Kidney (tissue), 14 donors: ENCODE data around the gene RASAL3. TPM values are rescaled to one million over a fixed set of nuclear protein-coding genes. Genes with fewer than 3 reads are reported as not detected.
A peak's percentile ranks its signal among the peaks of the same experiment; 100 is the strongest.

Experiments used
- DNase-seq, 5 donors: peaks; one replicate each; pipeline ENCODE4 v3.0.0-alpha.2; 2013 to 2020
- FAIRE-seq: peaks from 2 replicates; lab custom pipeline; 2012; peaks lifted over from hg19 to GRCh38; lab: Jason Lieb, UNC
- H3K27ac ChIP-seq, 2 donors: one replicate each; pipeline ENCODE4 v1.7.0; 2013; ENCODE audit warnings: low read depth in 2 of 2, low read length in 2 of 2, inconsistent platforms in 1 of 2
- H3K27me3 ChIP-seq: one replicate; pipeline ENCODE4 v1.7.1; 2013; ENCODE audit warnings: low read length, inconsistent platforms; ENCODE audit not compliant: control insufficient read depth, insufficient read depth
- H3K36me3 ChIP-seq, 3 donors: one replicate each; pipeline versions ENCODE4 v1.7.0 to v1.7.1; 2013; ENCODE audit warnings: low read length in 3 of 3, control low read depth in 1 of 3, inconsistent platforms in 1 of 3; ENCODE audit not compliant: insufficient read depth in 3 of 3, control insufficient read depth in 2 of 3
- H3K4me1 ChIP-seq, 3 donors: one replicate each; pipeline versions ENCODE4 v1.7.0 to v1.7.1; 2013; ENCODE audit warnings: low read length in 3 of 3, inconsistent platforms in 1 of 3, low read depth in 1 of 3; ENCODE audit not compliant: control insufficient read depth in 2 of 3, insufficient read depth in 2 of 3
- H3K4me3 ChIP-seq, 3 donors: one replicate each; pipeline versions ENCODE4 v1.7.0 to v1.8.1; 2013; ENCODE audit warnings: low read length in 3 of 3, control low read depth in 1 of 3, inconsistent platforms in 1 of 3
- H3K9ac ChIP-seq, 3 donors: one replicate each; pipeline versions ENCODE4 v1.7.0 to v1.7.1; 2013; ENCODE audit warnings: low read length in 3 of 3, control low read depth in 1 of 3, inconsistent platforms in 1 of 3
- H3K9me3 ChIP-seq, 3 donors: one replicate each; pipeline versions ENCODE4 v1.7.0 to v1.7.1; 2013; ENCODE audit warnings: low read length in 3 of 3, control low read depth in 1 of 3, inconsistent platforms in 1 of 3; ENCODE audit not compliant: control insufficient read depth in 2 of 3, insufficient read depth in 1 of 3
- intact Hi-C: fragments of 100-400 bp; cut with DNase I; formaldehyde crosslinking; loops from one replicate; pipeline ENCODE4 v1.11.1; 2022
- polyA plus RNA-seq: library from polyadenylated mRNA; stranded (reverse); fragments of 350-450 nt; fragmentation: Illumina TruSeq; extraction: RNeasy Lipid Tissue Mini Kit (QIAGEN cat#74804); gene quantifications from one replicate; pipeline ENCODE4 v1.2.3, GENCODE V29; 2014; ENCODE audit warnings: low read depth, low replicate concordance; ENCODE audit not compliant: insufficient read depth
- total RNA-seq: library from RNA; stranded (reverse); fragmentation: NEBNext Ultra II Directional; extraction: Animal tissue kit (Norgen Biotek cat#: 25700); gene quantifications from one replicate; pipeline ENCODE4 v1.2.1, GENCODE V29; 2021
- TF ChIP-seq, protein P1 (sequence below): IDR thresholded peaks from 3 replicates; pipeline ENCODE4 v1.5.1; 2012; ENCODE audit warnings: mild to moderate bottlenecking, moderate library complexity, borderline replicate concordance; ENCODE audit not compliant: insufficient read depth; ENCODE audit errors: extremely low read depth
- donor health status: control.
- donor health status: control.
- donor health status: control.
- donor health status: control.
- donor health status: control.
- donor health status: DM: yes; HTN: yes; CAD: no.
- donor health status: Normal renal cell carcinoma (clear cell type).

RASAL3 gene
- total and polyA plus RNA-seq, 2 donors from 2014 or later: 1.5 to 12.1 TPM

DNA sequence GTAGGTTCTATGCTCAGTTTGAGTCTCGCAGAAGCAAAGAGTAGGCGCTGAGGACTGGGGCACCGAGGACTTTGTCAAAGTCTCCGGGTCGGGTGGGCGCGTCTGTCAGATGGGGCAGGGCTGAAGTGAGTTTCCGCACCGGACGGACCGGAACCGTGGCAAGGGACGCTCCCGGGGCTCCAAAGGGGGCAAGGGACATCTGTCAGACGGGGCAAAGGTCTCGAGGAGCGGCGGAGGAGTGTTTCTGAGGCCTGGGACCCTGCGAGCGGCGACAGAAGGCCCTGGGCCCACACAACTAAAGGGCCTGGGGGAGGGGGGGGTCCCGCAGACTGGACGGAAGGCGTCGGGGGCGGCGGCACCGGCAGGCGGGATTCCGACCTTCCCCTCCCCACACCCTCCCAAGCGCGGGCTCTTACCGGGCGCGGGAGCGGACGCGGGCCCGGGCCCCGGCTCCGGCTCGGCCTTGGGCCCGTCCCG is 32.3 kb downstream of the RASAL3 start:
- no peak for FAIRE-seq
- TF ChIP-seq, protein P1, sequence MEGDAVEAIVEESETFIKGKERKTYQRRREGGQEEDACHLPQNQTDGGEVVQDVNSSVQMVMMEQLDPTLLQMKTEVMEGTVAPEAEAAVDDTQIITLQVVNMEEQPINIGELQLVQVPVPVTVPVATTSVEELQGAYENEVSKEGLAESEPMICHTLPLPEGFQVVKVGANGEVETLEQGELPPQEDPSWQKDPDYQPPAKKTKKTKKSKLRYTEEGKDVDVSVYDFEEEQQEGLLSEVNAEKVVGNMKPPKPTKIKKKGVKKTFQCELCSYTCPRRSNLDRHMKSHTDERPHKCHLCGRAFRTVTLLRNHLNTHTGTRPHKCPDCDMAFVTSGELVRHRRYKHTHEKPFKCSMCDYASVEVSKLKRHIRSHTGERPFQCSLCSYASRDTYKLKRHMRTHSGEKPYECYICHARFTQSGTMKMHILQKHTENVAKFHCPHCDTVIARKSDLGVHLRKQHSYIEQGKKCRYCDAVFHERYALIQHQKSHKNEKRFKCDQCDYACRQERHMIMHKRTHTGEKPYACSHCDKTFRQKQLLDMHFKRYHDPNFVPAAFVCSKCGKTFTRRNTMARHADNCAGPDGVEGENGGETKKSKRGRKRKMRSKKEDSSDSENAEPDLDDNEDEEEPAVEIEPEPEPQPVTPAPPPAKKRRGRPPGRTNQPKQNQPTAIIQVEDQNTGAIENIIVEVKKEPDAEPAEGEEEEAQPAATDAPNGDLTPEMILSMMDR: no peak

DNA sequence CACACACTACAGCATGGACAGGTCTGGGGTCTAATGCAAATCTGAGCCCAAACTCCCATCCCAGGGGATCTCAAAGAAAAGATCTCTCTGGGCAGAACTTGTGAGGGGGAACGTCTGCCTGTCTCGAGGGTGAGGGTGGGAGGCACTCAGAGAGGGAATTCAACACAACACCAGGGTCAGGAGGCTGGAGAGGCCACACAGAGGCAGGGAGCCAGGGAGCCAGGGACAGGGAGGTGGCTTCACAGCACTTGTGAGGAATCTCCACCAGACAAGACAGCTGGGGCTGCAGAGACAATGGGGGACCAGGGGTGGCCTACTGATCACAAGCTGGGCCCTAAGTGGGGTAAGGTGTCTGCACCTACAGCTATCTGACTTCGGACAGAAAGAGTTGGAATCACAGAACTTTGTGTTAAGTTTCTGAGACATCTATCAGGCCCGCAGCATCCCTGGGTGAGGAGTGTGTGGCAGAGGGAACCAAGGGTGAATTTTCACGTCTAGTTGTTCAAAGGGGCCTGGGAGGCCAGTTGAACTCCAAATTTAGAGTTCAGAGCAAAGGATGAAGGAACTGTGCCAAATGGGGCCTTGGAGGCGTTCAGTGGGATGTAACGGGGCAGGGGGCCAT is 32.8 kb downstream of the RASAL3 start:
- Histone ChIP-seq H3K4me1 (peaks cover 0 to 16% (median 5%) of the 10 kb centered on the region in 3 donors), H3K36me3 (peaks cover 0 to 10% (median 2%) of the 10 kb centered on the region in 3 donors), H3K9ac (peak overlapping the region; percentile 2 to 73 (median 55)), H3K9me3 (no peaks in the 10 kb centered on the region), H3K27me3 (no peaks in the 10 kb centered on the region), H3K27ac (no peak overlapping the region), H3K4me3 (peak overlapping the region; percentile 56 to 85 (median 78))
- intact Hi-C loops: no loop called here
- TF ChIP-seq, protein P1: no peak
- FAIRE-seq (no peak), DNase-seq (peak in 1 of 5 donors; percentile 44)

More for the DNA sequence above, 32.3 kb downstream of the RASAL3 start:
- H3K27ac ChIP-seq: no peak overlapping the region
- peak overlapping the region; percentile 2 to 73 (median 55) for H3K9ac ChIP-seq
- H3K4me3 ChIP-seq: peak overlapping the region; percentile 56 to 85 (median 78)
- peaks cover 0 to 5% (median 0%) of the 10 kb centered on the region in 3 donors for H3K36me3 ChIP-seq
- H3K4me1 ChIP-seq: peaks cover 0 to 16% (median 5%) of the 10 kb centered on the region in 3 donors
- H3K27me3 ChIP-seq: no peaks in the 10 kb centered on the region
- no peaks in the 10 kb centered on the region for H3K9me3 ChIP-seq
- intact Hi-C loops: no loop called here
- DNase-seq: peak in 1 of 5 donors; percentile 23

DNA sequence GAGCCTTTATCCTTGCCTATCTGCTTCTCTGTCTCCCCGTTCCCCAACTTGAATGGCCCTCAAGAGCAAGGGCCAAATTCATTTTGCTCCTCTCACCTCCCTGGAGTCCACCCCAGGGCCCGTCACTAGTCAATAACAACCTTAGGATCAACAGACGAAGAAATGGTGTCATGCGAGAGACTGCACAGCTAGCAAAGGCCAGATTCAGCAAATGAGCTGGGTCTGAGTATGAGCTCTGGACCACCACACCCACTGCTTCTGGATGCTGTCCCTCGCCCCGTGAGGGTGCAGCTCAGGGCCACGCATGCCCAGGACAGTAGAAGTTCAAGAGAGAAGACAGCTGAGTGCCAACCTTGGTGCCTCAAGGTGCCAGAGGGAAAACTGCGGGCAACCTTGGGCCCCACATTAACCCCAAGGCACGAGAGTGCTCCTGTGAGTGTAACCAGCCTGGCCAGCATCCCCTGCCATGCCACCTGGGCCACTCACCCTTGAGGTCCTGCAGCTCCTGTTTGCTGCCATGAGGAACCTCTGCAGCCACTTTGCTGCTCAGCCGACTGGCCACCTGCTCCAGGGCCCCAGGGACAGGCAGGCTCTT is 33.7 kb downstream of the RASAL3 start:
- Histone ChIP-seq H3K4me3 (no peak overlapping the region), H3K9me3 (no peaks in the 10 kb centered on the region), H3K4me1 (peaks cover 0 to 16% (median 5%) of the 10 kb centered on the region in 3 donors), H3K36me3 (peaks cover 0 to 15% (median 6%) of the 10 kb centered on the region in 3 donors), H3K27ac (no peak overlapping the region), H3K9ac (no peak overlapping the region), H3K27me3 (no peaks in the 10 kb centered on the region)
- FAIRE-seq (no peak), DNase-seq (peak in 1 of 5 donors; percentile 26)
- intact Hi-C loops: no loop called here
- TF ChIP-seq, protein P1: no peak
